22Rv1 (cell line): Measurements from ENCODE around the gene FAM184A.

Experiments used
- H3K27ac ChIP-seq: fragments of 450-650 bp; 2 replicates; pipeline ENCODE4 v1.5.1; 2017
- CTCF ChIP-seq: fragments of 450-650 bp; IDR thresholded peaks from 2 replicates; pipeline ENCODE4 v1.5.1; 2017; ENCODE audit warnings: mild to moderate bottlenecking
- ZFX ChIP-seq: fragments of 450-650 bp; IDR thresholded peaks from 2 replicates; pipeline ENCODE4 v1.6.1; 2017; ENCODE audit warnings: antibody characterized with exemption, borderline replicate concordance

FAM184A gene

GRCh38 chr6:119036081-119036480 is 42.4 kb downstream of the FAM184A start:
- H3K27ac ChIP-seq: no peak overlapping the region
- TF ChIP-seq CTCF: no peak
- TF ChIP-seq ZFX: no peak

- no peak overlapping the region for H3K27ac ChIP-seq
- TF ChIP-seq ZFX (no peak), CTCF (0 out of 2 replicates have a peak, but pooled peaks have one; percentile 9)
Observed at GRCh38 chr6:119035459-119035858, 43.0 kb downstream of the FAM184A start.

DNA sequence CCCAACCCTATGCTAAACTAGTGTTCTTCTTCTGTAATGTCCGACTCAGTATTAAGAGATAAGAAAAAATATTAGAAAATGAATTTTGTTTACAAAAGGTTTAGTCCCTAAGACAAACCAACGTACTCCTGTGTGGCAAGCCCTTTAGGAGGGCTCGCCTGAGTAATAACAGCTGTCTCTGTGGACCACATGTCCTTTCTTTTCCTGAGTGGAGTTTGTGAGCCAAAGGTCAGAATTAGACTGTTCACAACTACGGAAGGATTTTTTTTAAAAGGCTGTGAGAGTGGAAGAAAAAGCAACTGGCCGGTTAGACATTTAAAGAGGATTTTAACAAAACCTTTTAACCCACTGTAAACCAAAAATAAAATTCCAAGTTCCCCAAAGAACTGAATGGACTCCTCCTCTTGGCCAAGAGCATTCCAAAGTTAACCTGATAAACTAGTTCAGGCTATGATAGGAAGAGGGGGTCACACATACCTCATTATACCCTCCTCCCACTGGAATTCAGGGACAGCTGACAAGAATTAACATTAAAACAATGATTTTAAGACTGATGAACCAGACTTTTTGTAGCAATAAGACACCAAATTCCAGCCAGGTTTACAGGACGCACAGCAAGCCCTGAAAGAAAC is 43.5 kb downstream of the FAM184A start:
- TF ChIP-seq CTCF (no peak), ZFX (no peak)
- no peak overlapping the region for H3K27ac ChIP-seq

- TF ChIP-seq ZFX: no peak
- no peak for TF ChIP-seq CTCF
- no peak overlapping the region for H3K27ac ChIP-seq
Observed at GRCh38 chr6:119032428-119032827, 46.0 kb downstream of the FAM184A start.

GRCh38 chr6:119030759-119031158 is 47.7 kb downstream of the FAM184A start:
- H3K27ac ChIP-seq: no peak overlapping the region
- no peak for TF ChIP-seq ZFX
- TF ChIP-seq CTCF: no peak

DNA sequence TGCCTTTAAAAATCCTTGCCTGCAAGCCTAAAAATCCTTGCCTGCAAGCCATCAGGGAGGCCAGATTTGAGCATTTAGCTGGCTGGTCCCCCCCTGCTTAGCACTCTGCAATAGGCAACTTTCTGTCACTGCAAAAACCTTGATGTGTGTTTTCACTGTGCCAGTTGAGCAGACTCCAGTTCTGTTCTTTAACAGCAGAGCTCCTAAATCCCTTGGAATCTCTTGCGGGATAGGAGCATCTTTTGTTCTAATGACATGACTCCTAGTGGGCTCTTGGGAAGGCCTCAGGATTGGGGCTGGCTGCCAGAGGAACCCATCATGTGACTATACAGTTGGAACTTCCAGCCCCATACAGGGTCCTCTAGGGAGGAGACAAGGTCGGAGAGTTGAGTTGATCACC is 50.4 kb downstream of the FAM184A start:
- no peak overlapping the region for H3K27ac ChIP-seq
- TF ChIP-seq ZFX (no peak), CTCF (no peak)

GRCh38 chr6:119027465-119027864 is 51.0 kb downstream of the FAM184A start:
- TF ChIP-seq CTCF (no peak), ZFX (no peak)
- H3K27ac ChIP-seq: no peak overlapping the region
